Non-pigmented ciliary epithelial cell (primary cell): ENCODE measurements around the gene SMIM24.
"Not testable (repeated sequence)": the region's sequence is repeated elsewhere in the genome, so short reads cannot be mapped to it uniquely, and the experiment has no call there.

Experiments used
- DNase-seq: peaks from one replicate; pipeline ENCODE4 v3.0.0-alpha.2; 2010; ENCODE audit warnings: low read depth

Gene SMIM24

DNA sequence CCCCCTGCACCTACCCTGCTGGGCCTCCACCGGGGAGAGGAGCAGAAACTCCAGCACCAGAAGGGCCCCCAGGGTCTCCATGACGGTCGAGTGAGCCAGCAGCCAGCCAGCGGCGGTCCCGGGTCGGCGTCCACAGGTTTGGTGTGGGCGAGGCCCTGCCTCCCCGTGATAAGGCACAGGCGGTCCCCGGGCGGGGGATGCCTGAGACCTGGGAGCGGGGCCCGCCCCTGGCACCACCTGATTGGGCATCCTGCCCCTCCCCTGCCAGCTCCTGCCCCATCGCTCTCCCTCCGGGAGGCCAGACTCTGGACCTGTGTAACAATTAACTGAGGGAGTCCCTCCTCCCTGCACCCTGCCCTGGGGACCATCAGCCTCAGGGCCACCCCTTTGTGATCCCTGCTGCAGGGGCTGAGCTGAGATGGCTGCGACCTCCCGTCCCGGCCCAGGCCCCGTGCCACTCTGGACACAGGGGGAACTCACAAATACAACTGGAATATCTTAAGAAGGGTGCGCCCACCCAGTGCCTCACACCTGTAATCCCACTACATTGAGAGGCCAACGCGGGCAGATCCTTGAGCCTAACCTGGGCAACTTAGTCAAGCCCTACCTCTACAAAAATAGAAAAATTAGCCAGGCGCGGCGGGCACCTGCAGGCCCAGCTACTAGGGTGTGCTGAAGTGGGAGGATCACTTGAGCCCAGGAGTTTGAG is at the start of gene SMIM24:
TSS of gene SMIM24 (minus strand) at position 143 of the 709 bp plus-strand sequence. CDS start at position 81, 62 bp downstream.
- DNase-seq: no peak

DNA sequence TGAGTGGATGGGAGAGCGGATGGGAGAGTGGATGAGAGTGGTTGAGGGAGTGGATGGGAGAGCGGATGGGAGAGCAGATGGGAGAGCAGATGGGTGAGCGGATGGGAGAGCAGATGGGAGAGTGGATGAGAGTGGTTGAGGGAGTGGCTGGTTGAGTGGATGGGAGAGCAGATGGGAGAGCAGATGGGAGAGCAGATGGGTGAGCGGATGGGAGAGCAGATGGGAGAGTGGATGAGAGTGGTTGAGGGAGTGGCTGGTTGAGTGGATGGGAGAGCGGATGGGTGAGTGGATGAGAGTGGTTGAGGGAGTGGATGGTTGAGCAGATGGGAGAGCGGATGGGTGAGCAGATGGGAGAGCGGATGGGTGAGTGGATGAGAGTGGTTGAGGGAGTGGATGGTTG is 49.0 kb upstream of the SMIM24 start:
- not testable (repeated sequence) for DNase-seq

DNA sequence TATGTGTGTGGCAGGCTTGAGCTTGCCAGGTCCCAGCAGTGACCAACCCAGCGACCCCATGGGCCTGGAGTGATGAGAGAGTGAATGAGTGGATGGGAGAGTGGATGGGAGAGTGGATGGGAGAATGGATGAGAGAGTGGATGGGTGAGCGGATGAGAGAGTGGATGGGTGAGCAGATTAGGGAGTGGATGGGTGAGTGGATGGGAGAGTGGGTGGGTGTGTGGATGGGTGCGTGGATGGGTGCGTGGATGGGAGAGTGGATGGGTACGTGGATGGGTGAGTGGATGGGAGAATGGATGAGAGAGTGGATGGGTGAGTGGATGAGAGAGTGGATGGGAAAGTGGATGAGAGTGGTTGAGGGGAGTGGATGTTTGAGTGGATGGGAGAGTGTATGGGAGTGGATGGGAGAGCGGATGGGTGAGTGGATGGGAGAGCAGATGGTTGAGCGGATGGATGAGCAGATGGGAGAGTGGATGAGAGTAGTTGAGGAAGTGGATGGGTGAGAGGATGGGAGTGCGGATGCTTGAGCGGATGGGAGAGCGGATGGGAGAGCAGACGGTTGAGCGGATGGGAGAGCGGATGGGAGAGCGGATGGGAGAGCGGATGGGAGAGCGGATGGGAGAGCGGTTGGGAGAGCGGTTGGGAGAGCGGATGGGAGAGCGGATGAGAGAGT is 48.4 kb upstream of the SMIM24 start:
- DNase-seq: no peak

DNA sequence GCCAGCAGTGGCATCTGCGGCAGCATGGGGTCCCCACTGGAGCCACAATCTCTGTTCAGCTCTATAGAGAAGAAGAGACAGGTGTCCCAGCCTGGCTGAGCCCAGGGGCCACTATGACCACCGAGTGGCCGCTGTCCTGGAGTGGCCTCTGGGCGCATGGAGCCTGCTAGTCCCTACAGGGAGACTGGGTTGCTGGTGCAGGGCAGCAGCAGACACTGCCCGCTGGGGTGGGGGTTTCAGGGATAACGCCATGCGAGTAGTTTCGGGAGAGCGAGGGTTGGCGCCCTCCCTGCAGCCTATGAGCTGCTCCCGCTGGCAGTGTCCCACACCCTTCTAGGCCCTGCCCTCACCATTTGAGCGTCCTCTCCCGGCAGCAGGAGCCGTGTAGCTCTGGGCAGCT is 47.8 kb upstream of the SMIM24 start:
- DNase-seq: no peak

DNA sequence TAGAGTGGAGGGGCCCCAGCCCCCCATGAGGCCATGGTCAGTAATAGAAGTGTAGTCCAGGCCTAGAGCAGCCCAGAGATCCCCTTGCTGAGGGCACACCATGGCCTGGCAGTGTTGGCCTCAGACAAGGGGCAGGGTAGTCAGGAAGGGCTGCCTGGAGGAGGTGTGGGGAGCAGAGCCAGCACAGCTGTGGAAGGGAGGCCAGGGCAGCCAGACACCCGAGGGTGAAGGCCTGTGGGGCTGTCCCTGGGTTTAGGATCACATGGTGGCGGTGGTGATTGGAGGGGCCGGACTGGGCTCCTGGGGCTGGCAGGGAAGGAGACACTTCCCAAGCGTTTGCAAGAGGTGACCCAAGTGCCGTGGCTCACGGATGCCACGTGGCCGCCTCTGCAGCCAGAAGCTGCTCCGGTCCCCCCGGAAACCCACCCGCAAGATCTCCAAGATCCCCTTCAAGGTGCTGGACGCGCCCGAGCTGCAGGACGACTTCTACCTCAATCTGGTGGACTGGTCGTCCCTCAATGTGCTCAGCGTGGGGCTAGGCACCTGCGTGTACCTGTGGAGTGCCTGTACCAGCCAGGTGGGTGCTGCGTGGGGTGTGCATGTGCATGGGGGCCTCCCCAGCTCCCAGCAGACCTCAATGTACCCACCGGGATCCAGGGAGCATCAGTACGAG is 47.0 kb upstream of the SMIM24 start:
- DNase-seq: no peak

DNA sequence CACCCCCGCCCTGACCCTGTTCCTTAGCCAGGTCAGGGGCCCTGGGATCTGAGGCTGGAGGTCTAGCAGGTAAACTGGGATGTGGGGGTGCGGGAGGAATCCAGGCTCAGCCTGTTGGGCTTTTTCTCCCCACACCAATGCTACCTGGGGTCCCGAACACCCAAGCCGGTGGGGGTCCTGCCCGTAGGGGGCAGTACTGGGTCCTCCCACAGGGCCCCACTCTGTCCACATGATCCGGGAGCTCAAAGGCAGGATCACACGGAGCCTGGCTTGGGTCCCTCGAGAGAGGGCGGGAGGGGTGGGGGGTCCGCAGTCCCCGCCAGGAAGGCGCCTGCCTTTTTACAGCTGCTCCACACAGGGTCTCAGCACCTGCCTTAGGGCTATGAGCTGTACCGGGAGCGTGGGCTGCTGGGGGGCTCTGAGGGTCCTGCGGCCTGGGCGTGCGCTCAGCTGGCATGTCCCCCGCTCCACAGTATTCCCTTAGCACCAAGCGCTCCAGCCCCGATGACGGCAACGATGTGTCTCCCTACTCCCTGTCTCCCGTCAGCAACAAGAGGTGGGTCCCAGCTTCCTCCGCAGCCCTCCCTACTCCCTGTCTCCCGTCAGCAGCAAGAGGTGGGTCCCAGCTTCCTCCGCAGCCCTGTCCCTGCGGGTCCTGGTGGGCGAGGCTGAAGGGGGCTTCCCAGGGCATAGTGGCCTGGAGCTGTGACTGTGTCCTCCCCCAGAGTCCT is 46.3 kb upstream of the SMIM24 start:
- no peak for DNase-seq

DNA sequence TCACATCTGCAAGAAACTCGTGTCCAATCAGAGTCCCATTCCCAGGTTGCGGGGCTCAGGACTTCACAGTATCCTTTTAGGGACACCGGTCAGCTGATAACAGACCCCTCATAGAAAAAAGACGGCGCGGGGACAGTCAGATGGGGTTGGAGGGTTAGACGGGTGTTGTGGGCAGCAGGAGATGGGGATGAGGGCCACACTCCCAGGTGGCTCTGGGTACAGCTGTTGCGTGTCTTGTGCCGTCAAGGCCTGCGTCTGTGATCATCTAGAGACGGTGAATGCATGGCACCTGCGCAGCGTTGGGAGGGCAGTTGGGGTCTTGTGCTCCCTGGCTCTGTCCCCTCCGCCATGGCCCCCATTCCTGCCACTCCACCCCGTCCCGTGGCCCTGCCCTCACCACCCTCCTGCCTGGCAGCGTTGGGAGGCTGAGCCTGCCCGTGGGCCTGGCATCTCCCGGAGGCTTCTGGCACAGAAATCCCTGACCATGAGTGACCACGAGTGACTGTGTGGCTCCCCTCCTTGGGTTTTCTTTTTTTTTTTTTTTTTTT is 44.7 kb upstream of the SMIM24 start:
- DNase-seq: no peak

DNA sequence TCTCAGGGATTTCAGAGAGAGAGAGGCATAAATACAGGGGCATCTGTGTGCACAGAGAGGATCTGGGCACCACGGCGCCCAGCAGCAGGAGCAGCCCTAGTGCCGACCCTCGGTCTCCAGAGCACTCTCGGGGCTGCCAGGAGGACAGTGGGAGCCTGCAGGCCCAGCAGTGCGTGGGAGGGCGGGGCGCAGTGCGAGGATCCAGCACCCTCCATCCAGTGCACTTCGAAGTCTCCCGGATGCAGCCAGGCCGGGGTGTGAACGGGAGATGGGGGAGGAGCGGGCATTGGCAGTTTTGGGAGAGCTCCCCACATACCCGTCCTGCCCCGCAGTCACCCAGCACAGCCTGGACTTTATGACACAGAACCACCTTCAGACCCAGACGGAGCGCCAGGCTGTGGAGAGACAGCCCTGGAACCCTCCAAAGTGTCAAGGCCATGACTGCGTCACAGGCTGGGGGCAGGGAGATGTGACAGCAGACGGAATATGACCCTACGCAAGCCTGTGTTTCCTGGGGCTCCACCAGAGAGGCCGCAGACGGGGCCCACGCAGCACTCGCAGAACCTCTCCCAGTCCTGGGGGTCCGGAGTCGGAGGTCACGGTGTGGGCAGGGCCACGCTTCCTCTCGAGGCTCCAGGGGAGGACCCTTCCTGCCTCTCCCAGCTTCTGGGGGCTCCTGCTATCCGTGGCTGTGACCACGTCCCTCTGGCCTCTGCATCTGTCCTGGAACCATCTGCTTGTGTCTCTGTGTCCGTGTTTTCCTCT is 43.9 kb upstream of the SMIM24 start:
- DNase-seq: no peak

DNA sequence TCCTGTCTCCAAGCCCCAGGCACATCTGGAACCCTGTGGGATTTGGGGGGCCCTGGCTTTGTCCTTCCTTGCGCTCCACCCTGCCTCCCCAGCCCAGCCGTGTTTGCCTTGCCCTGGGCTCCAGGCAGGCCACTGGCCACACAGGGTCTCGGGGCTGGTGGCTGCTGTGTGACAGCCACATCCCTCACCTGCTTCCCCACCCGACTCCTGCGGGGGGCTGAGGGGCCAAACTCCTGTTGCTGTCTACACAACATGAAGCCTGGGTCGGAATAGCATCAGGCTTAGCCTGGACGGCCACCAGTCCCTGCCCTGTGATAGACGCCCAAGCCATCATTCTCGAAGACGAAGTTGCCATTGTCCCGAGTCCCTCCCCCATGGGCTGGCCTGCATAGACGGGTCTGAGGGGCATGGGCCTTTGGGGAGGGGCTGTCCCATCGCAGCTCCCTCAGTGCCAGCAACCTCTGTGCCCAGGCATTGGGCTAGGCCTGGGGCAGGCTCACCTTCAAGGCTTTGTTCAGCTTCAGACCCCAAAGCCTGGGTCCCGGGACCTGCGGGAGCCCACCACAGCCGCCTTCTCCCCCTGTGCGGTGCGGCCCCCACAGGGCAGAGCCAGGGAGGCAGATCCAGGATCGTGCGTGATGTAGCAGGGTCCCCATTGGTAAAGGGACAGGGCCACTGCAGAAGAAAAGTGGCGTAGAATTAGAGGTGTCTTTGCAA is 43.2 kb upstream of the SMIM24 start:
- no peak for DNase-seq

DNA sequence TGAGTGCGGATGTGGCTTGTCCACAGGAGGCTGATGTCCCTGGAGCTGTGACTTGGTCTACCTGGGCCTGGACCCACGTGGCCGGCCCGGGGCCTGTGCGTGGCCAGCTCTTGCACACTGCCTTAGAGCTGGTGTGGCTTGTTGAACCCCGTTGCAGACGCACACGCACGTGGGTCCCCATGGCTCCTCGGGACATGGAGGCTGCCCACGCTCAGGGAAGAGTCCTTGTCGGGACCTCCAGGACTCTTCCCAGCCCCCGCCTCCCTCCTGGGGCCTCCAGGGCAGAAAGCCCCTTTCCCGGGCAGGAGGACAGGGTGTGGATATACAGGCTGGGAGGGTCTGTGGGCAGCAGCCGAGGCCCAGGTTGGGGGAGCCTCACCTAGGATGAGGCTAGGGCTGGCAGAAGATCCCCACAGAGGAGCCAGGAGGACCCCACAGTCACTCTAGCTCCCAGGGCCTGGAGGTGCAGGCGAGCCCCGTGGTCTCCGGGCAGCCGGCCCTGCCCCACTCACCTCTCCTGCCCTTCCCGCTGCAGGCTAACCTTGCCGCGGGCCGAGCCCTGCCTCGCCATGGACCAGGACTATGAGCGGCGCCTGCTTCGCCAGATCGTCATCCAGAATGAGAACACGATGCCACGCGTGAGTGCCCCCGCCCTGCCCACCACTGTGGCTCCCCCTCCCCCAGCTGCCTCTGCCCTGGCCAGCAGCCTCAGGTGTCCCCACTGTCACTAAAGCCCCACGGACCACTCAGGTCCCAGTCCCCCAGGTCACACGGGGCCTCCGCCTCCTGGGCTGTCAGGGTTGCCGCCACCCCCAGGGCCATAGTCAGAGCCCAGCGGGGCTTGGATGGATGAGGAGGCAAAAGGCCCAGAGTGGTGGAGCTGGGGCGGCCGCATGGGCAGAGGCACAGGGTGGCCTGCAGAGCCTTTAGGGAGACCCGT is 42.4 kb upstream of the SMIM24 start:
- DNase-seq: no peak

DNA sequence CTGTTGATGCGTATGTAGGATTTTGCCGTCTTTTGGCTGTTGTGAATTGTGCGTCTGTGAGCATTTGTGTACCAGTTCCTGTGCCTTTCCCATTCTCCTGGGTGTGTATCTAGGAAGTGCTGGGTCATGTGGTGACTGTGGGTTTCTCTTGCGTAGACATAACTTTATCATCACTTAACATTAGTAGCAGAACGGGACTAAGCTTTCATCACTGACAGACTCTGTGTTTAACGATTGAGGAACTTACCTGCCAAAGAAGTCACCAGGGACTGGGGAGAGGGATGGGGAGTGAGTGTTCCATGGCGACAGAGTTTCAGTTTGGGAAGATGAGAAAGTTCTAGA is 40.8 kb upstream of the SMIM24 start:
- DNase-seq: no peak

DNA sequence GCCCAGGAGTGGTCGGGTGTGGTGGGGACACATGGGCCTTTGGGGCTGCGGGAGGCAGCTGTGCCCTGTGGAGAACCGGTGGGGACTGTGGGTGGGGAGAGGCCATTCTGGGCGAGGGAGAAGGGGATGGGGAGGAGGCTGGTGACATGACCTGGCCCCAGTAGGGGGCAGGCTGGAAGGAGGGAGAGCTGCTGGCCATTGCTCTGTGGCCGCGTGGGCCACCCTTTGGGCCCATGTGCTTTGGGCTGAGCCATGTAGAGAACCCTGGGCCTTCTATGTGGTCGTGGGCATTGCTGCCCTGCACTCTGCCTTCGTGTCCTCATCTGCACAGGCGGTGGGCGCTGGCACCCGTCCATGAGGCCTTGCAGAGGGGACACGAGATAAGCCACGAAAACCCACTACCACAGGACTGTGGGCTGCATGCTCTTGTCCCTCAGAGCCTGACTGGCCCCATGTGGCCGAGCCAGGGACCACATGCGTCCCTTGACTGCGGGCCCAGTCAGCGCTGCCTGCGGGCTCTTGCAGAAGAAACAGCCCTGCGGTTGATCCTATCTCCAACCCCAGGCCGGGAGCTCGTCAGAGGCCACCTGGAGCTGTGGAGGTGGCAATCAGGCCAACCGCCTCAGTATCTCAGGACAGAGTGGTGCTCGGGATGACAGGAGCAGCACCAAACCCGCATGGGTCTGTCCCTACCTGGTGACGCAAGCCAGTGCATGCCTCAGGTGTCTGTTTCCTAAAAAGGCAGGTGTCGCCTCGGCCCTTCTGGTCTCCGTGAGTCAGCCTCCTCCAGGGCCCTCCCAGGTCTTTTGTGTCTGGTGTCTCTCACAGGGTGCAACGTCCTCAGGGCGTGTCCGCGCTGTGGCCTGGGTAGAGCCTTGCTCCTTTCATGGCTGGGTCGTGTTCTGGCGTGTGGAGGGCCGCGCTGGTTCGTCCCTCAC is 40.1 kb upstream of the SMIM24 start:
- DNase-seq: no peak

DNA sequence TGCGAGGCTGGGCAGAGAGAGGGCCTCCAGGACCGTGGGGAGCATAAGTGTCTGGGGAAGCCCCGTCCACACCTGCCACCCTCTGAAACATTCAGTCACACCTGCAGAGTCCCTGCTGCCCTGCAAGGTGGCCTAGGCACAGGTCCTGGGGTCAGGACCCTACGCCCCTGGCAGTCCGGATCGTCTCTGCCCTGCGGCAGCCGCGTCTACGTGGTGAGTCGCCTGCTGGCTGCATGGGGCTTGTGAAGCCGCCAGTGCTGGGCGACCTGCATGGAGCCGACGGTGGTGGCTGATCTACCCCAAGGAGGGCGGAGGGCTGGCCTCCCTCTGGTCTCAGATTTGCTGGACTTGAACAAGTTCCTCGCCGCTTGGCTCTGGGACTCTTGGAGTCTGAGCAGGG is 38.8 kb upstream of the SMIM24 start:
- no peak for DNase-seq

DNA sequence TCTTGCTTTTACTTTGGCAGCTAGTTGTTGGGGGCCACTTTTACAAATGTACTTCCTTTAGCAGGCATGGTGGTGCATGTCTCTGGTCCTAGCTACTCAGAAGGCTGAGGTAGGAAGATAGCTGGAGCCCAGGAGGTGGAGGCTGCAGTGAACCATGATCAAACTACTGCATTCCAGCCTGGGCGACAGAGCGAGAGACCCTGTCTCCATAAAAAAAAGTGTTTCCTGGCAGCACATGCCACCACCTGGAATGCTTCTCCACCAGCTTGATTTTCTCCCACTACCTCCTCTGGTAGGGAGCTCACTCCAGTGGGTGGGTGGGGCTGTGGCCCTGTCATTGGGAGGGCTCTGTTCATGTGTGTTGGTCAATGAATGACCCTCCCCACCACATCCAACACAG is 38.3 kb upstream of the SMIM24 start:
- DNase-seq: no peak

DNA sequence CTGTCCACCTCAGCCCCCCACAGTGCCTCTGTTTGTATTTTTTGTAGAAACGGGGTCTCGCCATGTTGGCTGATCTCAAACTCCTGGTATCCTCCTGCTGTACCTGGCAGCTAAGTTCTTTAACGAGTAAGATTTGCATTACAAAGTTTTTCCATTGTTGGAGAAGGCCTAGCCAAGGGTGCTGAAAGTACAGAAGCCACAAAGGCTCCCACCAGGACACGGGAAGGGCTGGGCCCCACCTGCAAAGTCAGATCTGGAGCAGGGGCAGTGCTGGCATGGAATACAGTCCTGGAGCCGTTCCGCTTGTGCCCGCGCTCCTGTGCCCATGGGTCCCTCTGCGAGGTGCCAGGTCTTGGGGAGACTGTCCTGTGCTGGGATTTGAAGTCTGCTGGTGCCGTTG is 37.9 kb upstream of the SMIM24 start:
- DNase-seq: no peak

DNA sequence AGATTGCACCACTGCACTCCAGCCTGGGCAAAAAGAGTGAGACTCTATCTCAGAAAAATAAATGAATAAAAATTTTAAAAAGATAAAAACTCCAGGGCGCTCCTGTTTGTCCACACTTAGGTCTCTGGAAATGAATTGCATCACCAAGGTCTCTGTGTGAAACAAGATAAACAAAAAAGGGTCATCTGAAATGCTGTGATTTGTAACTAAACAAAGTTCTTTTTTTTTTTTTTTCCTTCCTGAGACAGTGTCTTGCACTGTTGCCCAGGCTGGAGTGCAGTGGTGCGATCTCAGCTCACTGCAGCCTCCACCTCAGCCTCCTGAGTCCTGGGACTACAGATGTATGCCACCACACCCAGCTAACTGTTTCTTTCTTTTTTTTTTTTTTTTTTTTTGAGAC is 37.3 kb upstream of the SMIM24 start:
- no peak for DNase-seq

DNA sequence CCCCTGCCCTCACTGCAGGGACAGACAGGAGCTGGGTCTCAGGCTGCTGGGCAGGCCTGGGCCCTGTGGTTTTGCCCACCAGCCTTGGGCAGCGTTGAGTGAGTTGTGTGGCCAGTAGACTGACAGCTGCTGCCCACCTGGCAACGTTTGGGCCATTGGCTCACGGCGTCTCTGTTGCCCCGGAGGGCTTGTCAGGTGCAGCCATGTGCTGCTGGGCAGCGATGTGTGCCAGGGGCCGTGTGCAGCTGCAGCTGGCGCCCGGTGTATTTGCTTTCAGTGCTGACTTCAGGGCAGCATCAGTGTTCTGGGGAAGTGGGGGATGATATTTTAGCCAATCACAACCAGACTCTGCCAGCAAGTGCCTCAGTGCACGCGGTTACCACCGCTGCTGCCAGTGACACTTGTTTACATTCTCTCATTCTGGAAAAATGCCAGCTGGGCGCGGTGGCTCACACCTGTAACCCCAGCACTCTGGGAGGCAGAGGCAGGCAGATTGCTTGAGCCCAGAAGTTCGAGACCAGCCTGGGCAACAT is 36.4 kb upstream of the SMIM24 start:
- no peak for DNase-seq

DNA sequence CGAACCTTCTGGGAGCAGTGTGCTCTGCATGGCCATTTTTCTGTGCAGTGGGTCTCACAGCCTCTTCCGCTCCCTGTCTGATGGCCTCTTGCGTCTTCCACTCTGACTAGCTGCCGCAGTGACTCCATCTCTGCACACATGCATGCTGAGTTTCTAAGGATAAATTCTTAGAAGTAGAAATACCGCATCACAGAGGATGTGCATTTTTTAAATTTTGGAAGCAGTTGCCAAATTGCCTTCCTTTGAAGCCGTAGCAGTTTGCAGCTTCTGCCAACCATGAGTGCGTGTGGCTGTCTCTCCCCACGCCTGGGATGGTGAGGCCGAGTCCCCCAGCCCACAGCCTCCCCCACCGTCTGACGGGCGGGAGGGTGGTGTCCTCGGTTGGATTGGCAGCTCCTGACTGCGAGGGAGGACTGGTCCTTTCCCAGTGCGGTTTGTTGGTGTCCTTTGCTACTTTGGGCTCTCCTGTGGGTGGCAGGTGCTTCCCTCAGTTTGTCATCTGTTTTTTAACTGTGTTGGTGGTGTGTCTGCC is 35.6 kb upstream of the SMIM24 start:
- no peak for DNase-seq
